Adrenal gland (tissue), 12 donors: ENCODE results near the gene NUDT21. TPM values are rescaled to one million over a fixed set of nuclear protein-coding genes. Genes with fewer than 3 reads are reported as not detected.

Source experiments
- DNase-seq, 7 donors: peaks; one replicate each; pipeline ENCODE4 v3.0.0-alpha.2; 2019 to 2020
- H3K27ac ChIP-seq, 5 donors: fragments of 200-600 bp; sonication (generic) in 4 of 5; 1 replicate in 3 of 5; 2 replicates in 2 of 5; pipeline versions ENCODE4 v1.5.1 to v1.8.0; 2016 to 2020; ENCODE audit warnings: mild to moderate bottlenecking in 1 of 5
- H3K27me3 ChIP-seq: fragments of 200-600 bp; 2 replicates; pipeline ENCODE4 v1.8.0; 2021
- H3K36me3 ChIP-seq, 2 donors: fragments of 200-600 bp; replicated peaks in 1 of 2; 1 replicate in 1 of 2; 2 replicates in 1 of 2; pipeline versions ENCODE4 v1.5.1 to v1.8.0; 2018 to 2022
- H3K4me1 ChIP-seq, 2 donors: fragments of 200-600 bp; replicated peaks in 1 of 2; 1 replicate in 1 of 2; 2 replicates in 1 of 2; pipeline versions ENCODE4 v1.5.1 to v1.8.0; 2018 to 2021
- H3K4me3 ChIP-seq, 4 donors: fragments of 200-600 bp; sonication (generic) in 3 of 4; one replicate each; pipeline ENCODE4 v1.5.1; 2016 to 2018
- H3K9me3 ChIP-seq, 3 donors: fragments of 200-600 bp; sonication (generic) in 1 of 3; replicated peaks in 1 of 3; 1 replicate in 2 of 3; 2 replicates in 1 of 3; pipeline versions ENCODE4 v1.5.1 to v1.8.0; 2016 to 2021
- POLR2A ChIP-seq, 2 donors: fragments of 450-650 bp; IDR thresholded peaks; one replicate each; pipeline ENCODE4 v1.6.1; 2017; ENCODE audit warnings: antibody characterized with exemption in 2 of 2, mild to moderate bottlenecking in 2 of 2, moderate library complexity in 1 of 2
- WGBS, 4 donors: extraction: QIAGEN DNeasy Blood & Tissue Kit in 2 of 4; methylation state at CpG; one replicate each; pipeline versions ENCODE4 v1.1.5 to v1.1.7; 2013 to 2017; 5-methylcytosine and 5-hydroxymethylcytosine counted together
- intact Hi-C, 2 donors: fragments of 100-400 bp; cut with DNase I; formaldehyde crosslinking; loops; one replicate each; pipeline versions ENCODE4 v1.14.1 to v1.15.0; 2022 to 2023
- polyA plus RNA-seq, 3 donors: library from polyadenylated mRNA; stranded (reverse); fragments of 200-250 nt in 2 of 3; fragments of 350-450 nt in 1 of 3; fragmentation: Illumina TruSeq in 1 of 3; extraction: RNeasy Lipid Tissue Mini Kit (QIAGEN cat#74804) in 1 of 3; gene quantifications; one replicate each; pipeline ENCODE4 v1.2.3, GENCODE V29; 2013 to 2014
- total RNA-seq, 9 donors: library from RNA; depleted of rRNA in 4 of 9; stranded (reverse); fragments of >200 nt in 4 of 9; fragments of 120-200 nt in 1 of 9; fragmentation: NEBNext Ultra II Directional in 1 of 9; extraction: Animal tissue kit (Norgen Biotek cat#: 25700) in 1 of 9; gene quantifications; one replicate each; pipeline versions ENCODE4 v1.1.0 to v1.2.4, GENCODE V29; 2013 to 2023
- TF ChIP-seq, protein P1 (sequence below), 6 experiments: fragments of 450-650 bp in 4 of 6; fragments of 200-600 bp in 2 of 6; sonication (generic) in 1 of 6; IDR thresholded peaks; 1 replicate in 5 of 6; 2 replicates in 1 of 6; pipeline versions ENCODE4 v1.5.1 to v1.8.0; 2016 to 2021; ENCODE audit warnings: antibody characterized with exemption in 6 of 6, mild to moderate bottlenecking in 2 of 6, moderate library complexity in 1 of 6
- donor health status: healthy with polysubstance abuse.
- donor health status: Bipolar disorder and iron deficiency.
- donor health status: DM: yes; HTN: yes; CAD: no.
- donor health status: DM: no; HTN: no; CAD: no.
- donor health status: DM: no; HTN: no; CAD: no.
- donor health status: DM: yes; HTN: yes; CAD: no.

The NUDT21 gene
- total and polyA plus RNA-seq, 12 donors = 20.1 to 113 (median 77.1) TPM

DNA sequence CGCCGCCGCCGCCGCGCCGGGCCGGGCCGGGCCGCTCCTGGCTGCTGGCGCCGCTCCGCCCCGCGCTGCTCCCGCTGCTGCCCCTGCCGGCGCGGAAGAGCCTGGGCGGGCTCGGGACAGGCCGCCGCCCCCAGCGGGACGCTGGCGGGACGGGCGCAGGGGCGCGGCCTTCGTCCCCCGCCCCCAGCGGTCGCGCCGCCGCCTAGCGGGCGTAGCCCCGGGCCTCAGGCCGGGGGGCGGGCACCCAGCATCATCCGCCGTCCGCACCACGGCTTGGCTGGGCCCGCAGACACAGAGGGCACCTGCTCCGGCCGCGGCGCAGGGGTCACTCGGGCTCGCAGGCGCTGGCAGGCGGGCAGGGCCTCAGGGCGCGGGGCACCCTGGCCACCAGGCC is 25.7 kb downstream of the NUDT21 start, which contains the start of gene AMFR:
AMFR (minus strand) TSS at position 107 of the 394 bp plus-strand sequence. CDS start 218 bp downstream, outside the sequence.
- Histone ChIP-seq H3K36me3 (no peaks in the 10 kb centered on the region), H3K4me1 (peaks cover 23 to 36% of the 10 kb centered on the region in 2 donors), H3K27me3 (no peaks in the 10 kb centered on the region), H3K27ac (peak within 1 kb of the TSS; percentile 45 to 97 (median 88)), H3K4me3 (peak within 1 kb of the TSS; percentile 62 to 100 (median 86)), H3K9me3 (no peaks in the 10 kb centered on the region)
- TF ChIP-seq, protein P1, sequence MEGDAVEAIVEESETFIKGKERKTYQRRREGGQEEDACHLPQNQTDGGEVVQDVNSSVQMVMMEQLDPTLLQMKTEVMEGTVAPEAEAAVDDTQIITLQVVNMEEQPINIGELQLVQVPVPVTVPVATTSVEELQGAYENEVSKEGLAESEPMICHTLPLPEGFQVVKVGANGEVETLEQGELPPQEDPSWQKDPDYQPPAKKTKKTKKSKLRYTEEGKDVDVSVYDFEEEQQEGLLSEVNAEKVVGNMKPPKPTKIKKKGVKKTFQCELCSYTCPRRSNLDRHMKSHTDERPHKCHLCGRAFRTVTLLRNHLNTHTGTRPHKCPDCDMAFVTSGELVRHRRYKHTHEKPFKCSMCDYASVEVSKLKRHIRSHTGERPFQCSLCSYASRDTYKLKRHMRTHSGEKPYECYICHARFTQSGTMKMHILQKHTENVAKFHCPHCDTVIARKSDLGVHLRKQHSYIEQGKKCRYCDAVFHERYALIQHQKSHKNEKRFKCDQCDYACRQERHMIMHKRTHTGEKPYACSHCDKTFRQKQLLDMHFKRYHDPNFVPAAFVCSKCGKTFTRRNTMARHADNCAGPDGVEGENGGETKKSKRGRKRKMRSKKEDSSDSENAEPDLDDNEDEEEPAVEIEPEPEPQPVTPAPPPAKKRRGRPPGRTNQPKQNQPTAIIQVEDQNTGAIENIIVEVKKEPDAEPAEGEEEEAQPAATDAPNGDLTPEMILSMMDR (IDR thresholded peaks at IDR 0.05) = peak in 4 of 6 experiments; percentile 17 to 87 (median 72)
- peak; percentile 64 to 67 for TF ChIP-seq POLR2A (IDR thresholded peaks at IDR 0.05)
- intact Hi-C loops = no loop called here
- peak; percentile 56 to 72 (median 67) for DNase-seq
- 0 to 1% methylated on average over 44 to 57 of the region's 57 CpGs; no CpG with 5 or more reads in 2 of the 4 donors for WGBS, 4 donors

DNA sequence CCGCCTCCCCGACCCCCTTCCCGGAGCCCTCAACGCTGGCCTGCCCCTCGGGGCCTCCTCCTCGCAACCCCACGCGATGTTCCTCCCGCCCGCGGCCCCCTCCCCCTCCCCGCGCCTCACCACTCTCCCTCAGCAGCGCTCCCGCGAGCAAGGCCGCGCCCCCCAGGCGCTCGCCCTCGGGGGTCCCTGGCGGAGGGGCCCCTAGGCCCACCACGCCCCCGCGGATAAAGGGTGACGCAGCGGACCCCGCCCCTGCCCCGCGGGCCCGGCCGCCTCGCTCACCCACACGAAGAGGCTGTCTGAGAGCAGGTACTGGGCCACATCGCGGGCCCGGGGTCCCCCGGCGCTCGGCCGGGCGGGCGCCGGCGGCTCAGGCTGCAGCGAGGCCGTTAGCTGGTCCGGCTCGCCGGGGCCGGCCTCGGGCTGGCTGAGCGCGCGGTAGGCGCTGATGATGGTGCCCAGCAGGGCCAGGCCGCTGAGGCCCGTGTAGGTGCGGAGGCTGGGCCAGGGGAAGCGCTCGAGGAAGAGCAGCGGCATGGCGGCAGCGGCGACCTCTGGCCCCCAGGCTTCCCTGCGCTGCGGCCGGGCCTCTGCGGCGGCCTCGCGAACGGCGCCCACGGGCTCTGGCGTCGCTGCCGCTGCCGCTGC is 26.2 kb downstream of the NUDT21 start:
- H3K27ac ChIP-seq = peak overlapping the region; percentile 31 to 97 (median 84)
- H3K4me3 ChIP-seq = peak overlapping the region; percentile 62 to 100 (median 86)
- WGBS, 4 donors = 0 to 2% (median 1%) methylated on average over 4 to 79 of the region's 79 CpGs
- intact Hi-C loops = no loop called here
- H3K9me3 ChIP-seq = no peaks in the 10 kb centered on the region
- peak in 6 of 7 donors; percentile 30 to 51 (median 42) for DNase-seq
- peaks cover 27 to 41% of the 10 kb centered on the region in 2 donors for H3K4me1 ChIP-seq
- no peaks in the 10 kb centered on the region for H3K27me3 ChIP-seq
- no peaks in the 10 kb centered on the region for H3K36me3 ChIP-seq
- TF ChIP-seq, protein P1 (IDR thresholded peaks at IDR 0.05) = no peak
- TF ChIP-seq POLR2A (IDR thresholded peaks at IDR 0.05) = no peak

DNA sequence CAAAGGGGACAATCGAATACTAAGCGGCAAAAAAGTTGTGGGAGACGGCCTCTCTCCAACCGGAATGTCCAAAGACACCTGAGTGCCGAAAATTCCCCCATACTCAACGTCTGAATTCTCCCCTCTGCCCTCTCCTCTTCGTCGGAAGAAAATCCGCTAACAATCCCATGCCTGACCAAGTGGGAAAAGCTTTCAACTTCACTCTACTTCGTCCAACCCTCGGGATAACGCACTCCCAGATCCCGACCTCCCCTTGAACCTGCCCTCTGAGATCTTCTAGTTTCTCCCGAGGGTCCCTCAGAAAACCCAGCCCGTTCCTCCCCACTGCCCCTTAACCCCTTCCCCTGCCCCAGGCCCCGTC is 26.7 kb downstream of the NUDT21 start:
- H3K4me3 ChIP-seq = peak overlapping the region; percentile 62 to 100 (median 86)
- 0 to 3% (median 1%) methylated on average over 9 to 16 of the region's 16 CpGs for WGBS, 4 donors
- H3K36me3 ChIP-seq = no peaks in the 10 kb centered on the region
- H3K27ac ChIP-seq = peak overlapping the region; percentile 45 to 97 (median 84)
- H3K27me3 ChIP-seq = no peaks in the 10 kb centered on the region
- no peak for DNase-seq
- TF ChIP-seq POLR2A (IDR thresholded peaks at IDR 0.05) = peak in 1 of 2 donors; percentile 7
- TF ChIP-seq, protein P1 (IDR thresholded peaks at IDR 0.05) = no peak
- peaks cover 31 to 47% of the 10 kb centered on the region in 2 donors for H3K4me1 ChIP-seq
- H3K9me3 ChIP-seq = no peaks in the 10 kb centered on the region
- intact Hi-C loops = no loop called here

DNA sequence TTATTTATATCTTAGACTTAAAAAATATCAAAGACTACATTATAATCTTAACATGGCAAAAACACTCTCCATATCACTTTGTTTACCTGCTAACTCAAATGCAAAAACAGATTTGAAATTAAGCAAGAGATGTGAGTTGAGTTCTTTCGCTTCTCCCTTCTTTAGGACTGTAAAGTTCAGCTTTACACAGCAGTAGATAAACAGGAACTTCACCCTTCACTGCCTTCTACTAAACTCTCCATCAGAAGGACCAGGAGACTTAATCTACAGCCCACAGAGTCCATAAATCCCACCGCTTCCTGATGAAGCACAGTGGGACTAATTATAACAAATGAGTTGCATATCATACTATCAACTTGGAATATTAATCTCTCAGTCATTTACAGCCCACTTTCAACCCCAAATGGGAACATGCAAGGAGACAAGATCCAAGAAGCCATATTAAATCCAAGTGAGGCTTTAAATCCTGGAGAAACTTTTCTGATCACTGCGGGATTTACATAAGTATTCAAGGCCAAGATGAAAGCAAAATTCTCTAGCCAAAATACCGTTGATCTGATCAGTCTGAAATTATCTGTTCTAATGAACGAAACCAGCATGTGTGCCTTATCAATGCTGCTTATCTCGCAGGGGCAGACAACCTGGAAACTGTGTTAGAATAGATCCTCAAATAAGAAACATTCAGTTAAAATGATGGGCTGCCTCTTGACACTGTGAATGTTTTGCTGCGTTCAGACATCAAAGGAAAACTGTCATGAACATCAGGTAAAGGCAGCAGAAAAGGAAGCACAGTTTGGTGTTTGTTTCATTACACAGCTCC is 27.3 kb downstream of the NUDT21 start:
- H3K9me3 ChIP-seq = no peaks in the 10 kb centered on the region
- H3K36me3 ChIP-seq = no peaks in the 10 kb centered on the region
- peak overlapping the region; percentile 62 to 100 (median 86) for H3K4me3 ChIP-seq
- peak overlapping the region; percentile 45 to 97 (median 84) for H3K27ac ChIP-seq
- no peak for DNase-seq
- H3K27me3 ChIP-seq = no peaks in the 10 kb centered on the region
- intact Hi-C loops = no loop called here
- 18 to 25% (median 22%) methylated on average over 7 of the region's 7 CpGs for WGBS, 4 donors
- H3K4me1 ChIP-seq = peaks cover 31 to 51% of the 10 kb centered on the region in 2 donors
- TF ChIP-seq POLR2A (IDR thresholded peaks at IDR 0.05) = no peak
- TF ChIP-seq, protein P1 (IDR thresholded peaks at IDR 0.05) = no peak
